ENCODE data around the gene TNFSF12.

DNA sequence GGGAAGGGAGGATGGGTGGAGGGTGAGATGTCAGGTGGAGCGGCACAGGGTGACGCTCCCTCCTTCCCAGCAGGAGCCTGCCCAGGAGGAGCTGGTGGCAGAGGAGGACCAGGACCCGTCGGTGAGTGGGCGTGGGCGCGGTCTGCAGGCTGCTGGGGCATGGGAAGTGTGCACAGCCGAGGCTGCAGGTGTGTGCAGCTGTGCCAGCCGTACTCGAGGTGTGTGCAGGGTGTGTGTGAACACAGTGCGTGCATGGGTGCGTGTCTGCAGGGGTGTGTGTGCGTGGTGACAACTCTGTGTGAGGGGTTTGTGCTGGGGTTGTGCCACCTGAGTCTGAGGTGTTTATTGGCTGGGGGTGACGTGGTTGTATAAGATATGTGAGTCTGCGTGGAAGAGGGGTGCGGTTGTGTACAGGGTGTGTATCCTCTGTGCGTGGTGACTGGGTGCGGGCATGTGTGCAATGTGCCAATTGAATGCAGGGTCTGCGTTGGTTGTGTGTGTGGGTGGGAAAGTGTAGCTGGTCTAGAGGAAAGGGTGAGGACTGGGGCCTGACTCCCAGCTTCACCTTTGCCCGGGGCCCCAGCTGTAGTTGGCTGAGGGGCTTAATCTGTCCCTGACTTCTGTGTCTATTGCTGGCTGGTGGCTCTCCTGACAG is 670 bp downstream of the TNFSF12 start:
- TF ChIP-seq, protein P1, sequence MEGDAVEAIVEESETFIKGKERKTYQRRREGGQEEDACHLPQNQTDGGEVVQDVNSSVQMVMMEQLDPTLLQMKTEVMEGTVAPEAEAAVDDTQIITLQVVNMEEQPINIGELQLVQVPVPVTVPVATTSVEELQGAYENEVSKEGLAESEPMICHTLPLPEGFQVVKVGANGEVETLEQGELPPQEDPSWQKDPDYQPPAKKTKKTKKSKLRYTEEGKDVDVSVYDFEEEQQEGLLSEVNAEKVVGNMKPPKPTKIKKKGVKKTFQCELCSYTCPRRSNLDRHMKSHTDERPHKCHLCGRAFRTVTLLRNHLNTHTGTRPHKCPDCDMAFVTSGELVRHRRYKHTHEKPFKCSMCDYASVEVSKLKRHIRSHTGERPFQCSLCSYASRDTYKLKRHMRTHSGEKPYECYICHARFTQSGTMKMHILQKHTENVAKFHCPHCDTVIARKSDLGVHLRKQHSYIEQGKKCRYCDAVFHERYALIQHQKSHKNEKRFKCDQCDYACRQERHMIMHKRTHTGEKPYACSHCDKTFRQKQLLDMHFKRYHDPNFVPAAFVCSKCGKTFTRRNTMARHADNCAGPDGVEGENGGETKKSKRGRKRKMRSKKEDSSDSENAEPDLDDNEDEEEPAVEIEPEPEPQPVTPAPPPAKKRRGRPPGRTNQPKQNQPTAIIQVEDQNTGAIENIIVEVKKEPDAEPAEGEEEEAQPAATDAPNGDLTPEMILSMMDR (IDR thresholded peaks at IDR 0.05): peak in 1 of 4 experiments; percentile 4
- no peak for TF ChIP-seq POLR2A (IDR thresholded peaks at IDR 0.05)
- no peak for TF ChIP-seq POLR2AphosphoS5 (IDR thresholded peaks at IDR 0.05)
- no peak for TF ChIP-seq EP300 (IDR thresholded peaks at IDR 0.05)

All from sigmoid colon (tissue), 4 donors.